ENCODE results near the gene HK1.
"Not testable (repeated sequence)": the region's sequence is repeated elsewhere in the genome, so short reads cannot be mapped to it uniquely, and the experiment has no call there.

Gene HK1

DNA sequence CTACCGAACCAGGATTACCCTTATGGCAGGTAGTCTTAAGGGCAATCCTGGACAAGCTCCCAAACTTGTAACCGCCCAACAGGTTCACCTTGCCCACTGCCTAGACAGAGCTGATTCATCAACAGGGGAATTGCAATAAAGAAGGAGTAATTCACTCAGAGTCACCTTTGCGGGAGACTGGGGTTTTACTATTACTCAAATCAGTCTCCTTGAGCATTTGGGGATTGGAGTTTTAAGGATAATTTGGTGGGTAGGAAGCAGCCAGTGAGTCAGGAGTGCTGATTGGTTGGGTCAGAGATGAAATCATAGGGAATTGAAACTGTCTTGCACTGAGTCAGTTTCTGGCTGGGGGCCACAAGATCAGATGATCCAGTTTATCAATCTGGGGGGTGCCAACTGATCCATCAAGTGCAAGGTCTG is 25.3 kb downstream of the HK1 start:
- H2AFZ ChIP-seq = no peak overlapping the region
- H3K79me2 ChIP-seq = no peaks in the 10 kb centered on the region
- H3K27ac ChIP-seq = no peak overlapping the region
- no peak overlapping the region for H3K4me3 ChIP-seq (ENCODE audit: low read depth, low read length)
- H3K4me2 ChIP-seq (ENCODE audit: low read length) = no peak overlapping the region
- H3K36me3 ChIP-seq (ENCODE audit: control insufficient read depth, insufficient read depth, low read length) = no peaks in the 10 kb centered on the region
- H3K9ac ChIP-seq = no peak overlapping the region
- no peaks in the 10 kb centered on the region for H3K27me3 ChIP-seq (ENCODE audit: control insufficient read depth, insufficient read depth, low read length)
- H3K4me1 ChIP-seq = no peaks in the 10 kb centered on the region
- TF ChIP-seq, protein P1, sequence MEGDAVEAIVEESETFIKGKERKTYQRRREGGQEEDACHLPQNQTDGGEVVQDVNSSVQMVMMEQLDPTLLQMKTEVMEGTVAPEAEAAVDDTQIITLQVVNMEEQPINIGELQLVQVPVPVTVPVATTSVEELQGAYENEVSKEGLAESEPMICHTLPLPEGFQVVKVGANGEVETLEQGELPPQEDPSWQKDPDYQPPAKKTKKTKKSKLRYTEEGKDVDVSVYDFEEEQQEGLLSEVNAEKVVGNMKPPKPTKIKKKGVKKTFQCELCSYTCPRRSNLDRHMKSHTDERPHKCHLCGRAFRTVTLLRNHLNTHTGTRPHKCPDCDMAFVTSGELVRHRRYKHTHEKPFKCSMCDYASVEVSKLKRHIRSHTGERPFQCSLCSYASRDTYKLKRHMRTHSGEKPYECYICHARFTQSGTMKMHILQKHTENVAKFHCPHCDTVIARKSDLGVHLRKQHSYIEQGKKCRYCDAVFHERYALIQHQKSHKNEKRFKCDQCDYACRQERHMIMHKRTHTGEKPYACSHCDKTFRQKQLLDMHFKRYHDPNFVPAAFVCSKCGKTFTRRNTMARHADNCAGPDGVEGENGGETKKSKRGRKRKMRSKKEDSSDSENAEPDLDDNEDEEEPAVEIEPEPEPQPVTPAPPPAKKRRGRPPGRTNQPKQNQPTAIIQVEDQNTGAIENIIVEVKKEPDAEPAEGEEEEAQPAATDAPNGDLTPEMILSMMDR (IDR thresholded peaks at IDR 0.05) = no peak
- H3K9me3 ChIP-seq (ENCODE audit: control insufficient read depth, low read length) = no peaks in the 10 kb centered on the region

DNA sequence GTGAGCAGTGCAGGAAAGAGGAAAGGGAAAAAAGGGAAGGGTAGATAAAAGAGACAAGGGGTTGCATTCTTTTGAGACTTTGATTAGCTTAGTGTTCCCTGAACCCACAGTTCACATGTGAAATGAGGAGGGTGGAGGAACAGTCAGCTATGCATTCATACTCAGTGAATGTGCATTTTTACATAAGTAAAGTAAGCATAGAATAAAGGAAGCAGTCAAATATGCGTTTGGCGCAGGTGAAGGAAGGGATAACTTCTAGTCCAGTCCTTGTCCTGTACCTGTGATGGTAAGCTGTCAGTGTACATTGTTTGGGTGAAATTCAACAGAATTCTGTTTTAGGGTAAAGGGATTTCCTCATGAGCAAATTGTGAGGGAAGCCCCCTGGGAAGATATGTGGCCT is 28.1 kb downstream of the HK1 start:
- Histone ChIP-seq H2AFZ (no peak overlapping the region), H3K4me1 (no peaks in the 10 kb centered on the region), H3K9me3 (ENCODE audit: control insufficient read depth, low read length) (no peaks in the 10 kb centered on the region), H3K79me2 (no peaks in the 10 kb centered on the region), H3K4me2 (ENCODE audit: low read length) (no peak overlapping the region), H3K9ac (no peak overlapping the region), H3K36me3 (ENCODE audit: control insufficient read depth, insufficient read depth, low read length) (no peaks in the 10 kb centered on the region), H3K4me3 (ENCODE audit: low read depth, low read length) (no peak overlapping the region), H3K27ac (no peak overlapping the region), H3K27me3 (ENCODE audit: control insufficient read depth, insufficient read depth, low read length) (no peaks in the 10 kb centered on the region)
- TF ChIP-seq, protein P1 (IDR thresholded peaks at IDR 0.05) = no peak

DNA sequence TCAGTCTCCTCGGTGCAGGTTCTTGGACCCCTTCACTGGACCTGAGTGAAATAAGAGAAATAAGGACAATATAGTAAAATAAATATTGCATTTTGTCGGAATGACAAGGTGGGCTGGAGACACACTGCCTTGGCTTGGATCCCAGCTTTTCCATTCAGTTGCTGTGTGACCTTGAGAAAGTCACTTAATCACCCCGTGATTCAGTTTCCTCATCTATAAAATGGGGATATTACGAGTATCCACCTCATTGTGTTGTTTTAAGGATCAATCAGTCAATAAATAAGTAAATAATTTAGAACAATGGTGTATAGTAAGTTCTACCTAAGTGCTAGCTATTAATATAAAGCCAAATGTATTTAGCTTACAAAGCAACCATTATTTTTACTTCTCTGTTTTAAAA is 29.1 kb downstream of the HK1 start:
- Histone ChIP-seq H2AFZ (no peak overlapping the region), H3K4me1 (no peaks in the 10 kb centered on the region), H3K27me3 (ENCODE audit: control insufficient read depth, insufficient read depth, low read length) (no peaks in the 10 kb centered on the region), H3K36me3 (ENCODE audit: control insufficient read depth, insufficient read depth, low read length) (no peaks in the 10 kb centered on the region), H3K9me3 (ENCODE audit: control insufficient read depth, low read length) (no peaks in the 10 kb centered on the region), H3K79me2 (no peaks in the 10 kb centered on the region), H3K4me3 (ENCODE audit: low read depth, low read length) (no peak overlapping the region), H3K27ac (no peak overlapping the region), H3K4me2 (ENCODE audit: low read length) (no peak overlapping the region), H3K9ac (no peak overlapping the region)
- TF ChIP-seq, protein P1 (IDR thresholded peaks at IDR 0.05) = no peak

DNA sequence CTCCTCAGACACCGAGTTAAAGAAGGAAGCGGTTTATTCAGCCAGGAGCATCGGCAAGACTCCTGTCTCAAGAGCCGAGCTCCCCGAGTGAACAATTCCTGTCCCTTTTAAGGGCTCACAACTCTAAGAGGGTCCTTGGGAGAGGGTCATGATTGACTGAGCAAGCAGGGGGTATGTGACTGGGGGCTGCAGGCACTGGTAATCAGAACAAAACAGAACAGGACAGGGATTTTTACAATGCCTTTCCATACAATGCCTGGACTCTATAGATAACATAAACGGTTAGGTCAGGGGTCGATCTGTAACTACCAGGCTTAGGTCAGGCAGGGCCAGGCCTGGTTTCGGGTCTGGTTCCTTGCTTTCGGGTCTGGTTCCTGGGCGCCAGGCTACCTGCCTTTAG is 30.0 kb downstream of the HK1 start:
- H3K4me1 ChIP-seq; H3K9ac ChIP-seq; H3K27me3 ChIP-seq (ENCODE audit: control insufficient read depth, insufficient read depth, low read length); H3K36me3 ChIP-seq (ENCODE audit: control insufficient read depth, insufficient read depth, low read length); H3K4me2 ChIP-seq (ENCODE audit: low read length); H2AFZ ChIP-seq; H3K79me2 ChIP-seq; H3K27ac ChIP-seq; H3K4me3 ChIP-seq (ENCODE audit: low read depth, low read length); H3K9me3 ChIP-seq (ENCODE audit: control insufficient read depth, low read length): not testable (repeated sequence)

DNA sequence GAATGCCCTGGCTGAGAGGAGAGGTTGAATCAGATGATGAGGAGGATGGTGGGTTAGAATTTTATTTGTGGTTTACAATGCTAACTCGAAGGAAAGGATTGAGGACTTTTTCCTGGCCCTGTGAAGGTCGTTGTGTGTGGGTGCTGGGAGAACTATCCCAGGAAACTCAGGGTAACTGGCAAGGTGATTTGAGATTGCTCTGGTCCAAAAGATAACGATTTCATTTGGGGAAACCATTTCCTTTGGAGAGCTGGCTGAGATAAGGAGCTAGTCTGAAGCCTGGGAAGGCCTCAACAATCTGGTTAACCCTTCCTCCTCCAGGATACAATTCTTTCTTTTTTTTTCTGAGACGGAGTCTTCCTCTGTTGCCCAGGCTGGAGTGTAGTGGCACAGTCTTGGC is 33.0 kb downstream of the HK1 start:
- Histone ChIP-seq H2AFZ (no peak overlapping the region), H3K4me2 (ENCODE audit: low read length) (no peak overlapping the region), H3K27ac (no peak overlapping the region), H3K27me3 (ENCODE audit: control insufficient read depth, insufficient read depth, low read length) (no peaks in the 10 kb centered on the region), H3K9ac (no peak overlapping the region), H3K4me1 (no peaks in the 10 kb centered on the region), H3K36me3 (ENCODE audit: control insufficient read depth, insufficient read depth, low read length) (no peaks in the 10 kb centered on the region), H3K9me3 (ENCODE audit: control insufficient read depth, low read length) (no peaks in the 10 kb centered on the region), H3K4me3 (ENCODE audit: low read depth, low read length) (no peak overlapping the region), H3K79me2 (no peaks in the 10 kb centered on the region)
- TF ChIP-seq, protein P1 (IDR thresholded peaks at IDR 0.05) = no peak

All from parathyroid adenoma (tissue), 2 donors.